ENCODE results near the gene NFE2L2. TPM values are rescaled to one million over a fixed set of nuclear protein-coding genes. Genes with fewer than 3 reads are reported as not detected.

Gene NFE2L2
- total RNA-seq, 1 donor from 2014 or later: 51.4 TPM

DNA sequence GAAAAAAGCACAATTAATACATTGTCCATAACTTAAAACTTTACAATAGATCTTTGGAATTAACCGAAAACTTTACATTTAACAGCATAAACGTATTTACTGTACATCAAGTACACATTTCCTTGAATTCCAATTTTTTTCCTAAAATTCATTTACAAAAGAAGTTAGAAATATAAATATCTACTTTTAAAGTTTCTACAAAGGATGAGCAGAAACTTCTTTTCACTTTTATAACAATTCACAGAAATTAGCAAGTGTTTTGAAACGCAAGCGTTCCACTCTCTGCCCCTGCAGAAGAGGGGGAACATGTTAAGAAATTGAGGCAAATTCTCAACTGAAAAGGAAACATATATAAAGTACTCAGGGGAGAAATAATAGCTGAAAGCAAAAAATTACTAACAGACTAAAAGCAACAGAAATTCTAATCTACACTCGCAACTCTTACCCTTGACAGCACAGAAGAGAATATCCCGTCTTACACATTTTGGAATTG is 1.5 kb downstream of the NFE2L2 start:
- Mint-ChIP-seq H3K4me1 (ENCODE audit: low read depth, unreplicated experiment) (peaks cover 27% of the 10 kb centered on the region), H3K9me3 (ENCODE audit: unreplicated experiment) (peaks cover 9% of the 10 kb centered on the region), H3K4me3 (ENCODE audit: unreplicated experiment) (peak overlapping the region; percentile 92), H3K27ac (ENCODE audit: unreplicated experiment) (peak overlapping the region; percentile 88), H3K27me3 (ENCODE audit: unreplicated experiment) (peaks cover 6% of the 10 kb centered on the region), H3K36me3 (ENCODE audit: unreplicated experiment) (peaks cover 4% of the 10 kb centered on the region)
- TF ChIP-seq, protein P1, sequence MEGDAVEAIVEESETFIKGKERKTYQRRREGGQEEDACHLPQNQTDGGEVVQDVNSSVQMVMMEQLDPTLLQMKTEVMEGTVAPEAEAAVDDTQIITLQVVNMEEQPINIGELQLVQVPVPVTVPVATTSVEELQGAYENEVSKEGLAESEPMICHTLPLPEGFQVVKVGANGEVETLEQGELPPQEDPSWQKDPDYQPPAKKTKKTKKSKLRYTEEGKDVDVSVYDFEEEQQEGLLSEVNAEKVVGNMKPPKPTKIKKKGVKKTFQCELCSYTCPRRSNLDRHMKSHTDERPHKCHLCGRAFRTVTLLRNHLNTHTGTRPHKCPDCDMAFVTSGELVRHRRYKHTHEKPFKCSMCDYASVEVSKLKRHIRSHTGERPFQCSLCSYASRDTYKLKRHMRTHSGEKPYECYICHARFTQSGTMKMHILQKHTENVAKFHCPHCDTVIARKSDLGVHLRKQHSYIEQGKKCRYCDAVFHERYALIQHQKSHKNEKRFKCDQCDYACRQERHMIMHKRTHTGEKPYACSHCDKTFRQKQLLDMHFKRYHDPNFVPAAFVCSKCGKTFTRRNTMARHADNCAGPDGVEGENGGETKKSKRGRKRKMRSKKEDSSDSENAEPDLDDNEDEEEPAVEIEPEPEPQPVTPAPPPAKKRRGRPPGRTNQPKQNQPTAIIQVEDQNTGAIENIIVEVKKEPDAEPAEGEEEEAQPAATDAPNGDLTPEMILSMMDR (IDR thresholded peaks at IDR 0.05; ENCODE audit: partially characterized antibody, unreplicated experiment): no peak
- no peak for DNase-seq

DNA sequence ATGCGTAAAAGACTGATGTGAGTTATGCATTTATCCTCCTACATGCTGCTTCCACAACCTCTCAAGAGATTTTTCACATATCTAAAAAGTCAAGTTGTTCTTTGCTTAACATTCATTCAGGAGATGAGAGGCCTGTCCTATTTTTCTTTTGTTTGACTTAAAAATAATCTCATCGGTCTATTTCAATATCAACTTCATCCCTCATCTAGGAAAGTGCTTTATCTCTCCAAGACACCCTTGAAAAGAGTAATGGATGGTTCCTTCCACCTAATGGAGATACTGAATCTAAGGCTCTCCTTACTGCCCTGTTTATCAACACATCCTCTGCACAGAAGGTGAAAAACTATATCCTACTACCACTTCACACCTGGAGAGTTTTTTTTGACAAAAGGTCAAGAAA is 2.4 kb downstream of the NFE2L2 start:
- peaks cover 6% of the 10 kb centered on the region for H3K27me3 Mint-ChIP-seq (ENCODE audit: unreplicated experiment)
- peak overlapping the region; percentile 92 for H3K4me3 Mint-ChIP-seq (ENCODE audit: unreplicated experiment)
- DNase-seq: no peak
- H3K9me3 Mint-ChIP-seq (ENCODE audit: unreplicated experiment): peaks cover 12% of the 10 kb centered on the region
- TF ChIP-seq, protein P1 (IDR thresholded peaks at IDR 0.05; ENCODE audit: partially characterized antibody, unreplicated experiment): no peak
- H3K4me1 Mint-ChIP-seq (ENCODE audit: low read depth, unreplicated experiment): peaks cover 27% of the 10 kb centered on the region
- H3K27ac Mint-ChIP-seq (ENCODE audit: unreplicated experiment): peak overlapping the region; percentile 20
- H3K36me3 Mint-ChIP-seq (ENCODE audit: unreplicated experiment): peaks cover 4% of the 10 kb centered on the region

DNA sequence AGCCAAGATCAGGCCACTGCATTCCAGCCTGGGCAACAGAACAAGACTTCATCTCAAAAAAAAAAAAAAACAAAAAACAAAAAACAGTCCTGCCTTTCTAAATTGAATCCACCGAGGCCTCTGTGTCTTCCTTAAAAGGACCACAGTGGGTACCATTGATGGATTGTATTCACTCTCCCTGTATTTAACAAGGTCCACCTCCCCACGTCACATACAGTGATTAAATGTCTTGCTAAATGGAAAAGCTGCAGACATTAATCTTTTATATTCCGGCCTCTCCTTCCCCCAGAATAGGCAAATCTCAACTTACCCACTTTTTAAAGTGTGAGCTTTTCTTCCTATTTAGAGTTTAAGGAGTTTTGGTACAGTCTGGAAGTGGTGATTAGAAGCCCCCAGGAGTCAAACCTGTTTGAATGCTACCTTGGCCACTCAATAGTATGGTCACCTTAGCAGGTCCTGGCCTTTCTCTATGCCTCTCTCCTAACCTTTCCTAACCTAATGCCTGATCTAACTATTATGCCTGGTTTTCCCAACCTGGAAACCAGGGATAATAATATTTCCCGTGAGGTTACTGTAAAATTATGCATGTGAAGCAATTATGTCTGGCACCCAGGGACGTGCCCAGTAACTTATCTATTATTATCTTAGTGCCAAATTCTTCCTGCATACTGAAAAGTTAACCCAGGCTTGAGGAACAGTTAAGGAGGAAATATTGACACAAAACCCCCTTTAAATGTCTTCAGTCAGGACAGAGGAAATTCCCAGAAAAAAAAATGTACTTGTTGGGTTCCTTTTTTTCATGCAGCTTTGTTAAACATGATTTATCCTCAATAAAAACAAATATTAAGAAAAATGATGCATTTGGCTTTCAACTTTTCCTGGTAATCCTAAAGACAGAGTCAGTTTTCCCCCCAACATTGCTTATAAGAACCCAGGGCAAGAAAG is 3.1 kb downstream of the NFE2L2 start:
- Mint-ChIP-seq H3K27ac (ENCODE audit: unreplicated experiment) (no peak overlapping the region), H3K4me3 (ENCODE audit: unreplicated experiment) (peak overlapping the region; percentile 92), H3K27me3 (ENCODE audit: unreplicated experiment) (peaks cover 6% of the 10 kb centered on the region), H3K9me3 (ENCODE audit: unreplicated experiment) (peaks cover 12% of the 10 kb centered on the region), H3K4me1 (ENCODE audit: low read depth, unreplicated experiment) (peaks cover 27% of the 10 kb centered on the region), H3K36me3 (ENCODE audit: unreplicated experiment) (peaks cover 4% of the 10 kb centered on the region)
- DNase-seq: no peak
- TF ChIP-seq, protein P1 (IDR thresholded peaks at IDR 0.05; ENCODE audit: partially characterized antibody, unreplicated experiment): no peak

DNA sequence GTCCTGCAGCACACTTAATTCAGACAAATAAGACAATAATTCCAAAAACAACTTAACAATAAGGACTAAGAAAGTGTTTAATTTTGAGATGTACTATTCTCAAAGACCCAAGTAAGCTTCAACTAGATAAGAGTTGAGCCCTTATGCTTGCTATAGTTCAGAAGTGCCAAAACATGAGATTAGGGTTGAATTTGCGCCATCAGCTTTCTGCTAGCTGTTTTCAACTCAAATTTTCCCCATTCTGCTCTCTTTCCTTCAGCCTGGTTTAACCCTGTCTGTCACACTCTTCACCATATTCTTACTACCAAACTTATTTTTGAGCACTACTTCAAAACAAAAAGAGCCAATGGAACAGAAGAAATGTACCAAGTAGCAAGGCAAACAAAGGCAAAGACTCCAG is 4.1 kb downstream of the NFE2L2 start:
- TF ChIP-seq, protein P1 (IDR thresholded peaks at IDR 0.05; ENCODE audit: partially characterized antibody, unreplicated experiment): no peak
- Mint-ChIP-seq H3K36me3 (ENCODE audit: unreplicated experiment) (peaks cover 4% of the 10 kb centered on the region), H3K9me3 (ENCODE audit: unreplicated experiment) (peaks cover 11% of the 10 kb centered on the region), H3K4me1 (ENCODE audit: low read depth, unreplicated experiment) (peaks cover 23% of the 10 kb centered on the region), H3K4me3 (ENCODE audit: unreplicated experiment) (peak overlapping the region; percentile 53), H3K27ac (ENCODE audit: unreplicated experiment) (no peak overlapping the region), H3K27me3 (ENCODE audit: unreplicated experiment) (peaks cover 5% of the 10 kb centered on the region)
- DNase-seq: no peak

DNA sequence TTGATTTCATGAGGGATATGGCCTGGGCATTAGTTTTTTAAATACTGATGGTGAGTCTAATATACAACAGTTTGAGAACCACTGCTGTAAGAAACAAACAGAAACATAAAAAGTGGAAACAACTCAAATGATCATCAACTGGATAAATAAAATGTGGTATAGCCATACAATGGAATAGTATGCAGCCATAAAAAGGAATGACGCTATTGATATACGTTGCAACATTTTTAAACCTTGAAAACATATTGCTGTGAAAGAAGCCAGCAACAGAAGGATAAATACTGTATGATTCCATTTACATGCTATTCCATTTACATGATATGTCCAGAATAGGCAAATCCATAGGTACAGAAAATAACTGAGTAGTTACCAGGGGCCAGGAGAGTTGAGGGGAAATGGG is 6.5 kb downstream of the NFE2L2 start:
- DNase-seq: no peak
- TF ChIP-seq, protein P1 (IDR thresholded peaks at IDR 0.05; ENCODE audit: partially characterized antibody, unreplicated experiment): no peak
- Mint-ChIP-seq H3K4me1 (ENCODE audit: low read depth, unreplicated experiment) (peaks cover 32% of the 10 kb centered on the region), H3K36me3 (ENCODE audit: unreplicated experiment) (peaks cover 4% of the 10 kb centered on the region), H3K27me3 (ENCODE audit: unreplicated experiment) (no peaks in the 10 kb centered on the region), H3K4me3 (ENCODE audit: unreplicated experiment) (no peak overlapping the region), H3K27ac (ENCODE audit: unreplicated experiment) (no peak overlapping the region), H3K9me3 (ENCODE audit: unreplicated experiment) (peaks cover 4% of the 10 kb centered on the region)
